KBM-7 (cell line): ENCODE measurements around the gene FGF3.
"Not testable (repeated sequence)": the region's sequence is repeated elsewhere in the genome, so short reads cannot be mapped to it uniquely, and the experiment has no call there.

Source experiments
- DNase-seq: peaks from one replicate; pipeline ENCODE4 v3.0.0-alpha.2; 2015
- in situ Hi-C: fragments of 300-500 bp; cut with MboI; formaldehyde crosslinking; loops from 2 replicates; pipeline ENCODE4 v1.14.3; 2020; ENCODE audit warnings: low sequenced_read_pairs, low pct_unique_long_range_greater_than_20kb, mixed read lengths

FGF3 gene

DNA sequence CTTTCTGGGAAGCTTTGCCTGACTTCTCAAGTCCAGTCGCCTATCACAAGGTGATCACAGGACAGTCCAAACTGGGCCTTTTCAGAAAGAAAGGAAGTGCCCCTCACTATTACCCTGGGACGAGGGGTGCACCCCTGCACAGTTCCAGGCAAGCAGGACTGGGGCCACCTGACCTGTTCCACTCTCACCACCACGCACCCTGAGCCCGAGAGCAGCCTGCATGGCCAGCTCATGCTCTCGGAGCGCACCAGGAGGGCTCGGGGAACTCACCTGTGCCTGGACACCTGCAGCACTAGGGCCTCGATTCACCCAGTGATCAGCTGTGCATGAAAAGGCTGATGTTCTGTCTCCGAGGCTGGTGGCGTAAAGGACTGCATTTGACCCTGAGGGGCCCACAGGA, 31.3 kb downstream of the FGF3 start:
- no peak for DNase-seq
- in situ Hi-C loops, result no loop called here

GRCh38 chr11:69787457-69787856, 31.8 kb downstream of the FGF3 start:
- in situ Hi-C loops, result no loop called here
- DNase-seq, result no peak

DNA sequence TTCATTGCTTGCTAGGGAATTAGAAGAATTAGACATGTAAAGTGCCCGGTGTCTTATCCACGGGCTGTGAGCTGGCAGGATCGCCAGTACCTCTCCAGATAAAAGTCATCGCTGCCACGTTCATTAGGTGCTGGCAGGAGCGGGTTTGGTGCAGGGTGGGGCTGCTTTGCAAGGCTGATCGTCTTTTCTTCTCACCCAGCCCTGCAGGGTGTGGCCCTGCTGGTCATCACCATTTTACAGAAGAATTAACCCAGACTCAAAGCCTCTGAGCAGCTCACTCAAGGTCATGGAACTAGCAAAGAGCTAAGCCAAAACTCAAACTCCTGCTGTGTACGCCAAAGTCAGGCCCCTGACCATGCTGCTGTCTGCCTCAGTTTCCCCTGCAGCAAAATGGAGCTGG, 38.0 kb downstream of the FGF3 start:
- DNase-seq, result no peak
- in situ Hi-C loops, result no loop called here

DNA sequence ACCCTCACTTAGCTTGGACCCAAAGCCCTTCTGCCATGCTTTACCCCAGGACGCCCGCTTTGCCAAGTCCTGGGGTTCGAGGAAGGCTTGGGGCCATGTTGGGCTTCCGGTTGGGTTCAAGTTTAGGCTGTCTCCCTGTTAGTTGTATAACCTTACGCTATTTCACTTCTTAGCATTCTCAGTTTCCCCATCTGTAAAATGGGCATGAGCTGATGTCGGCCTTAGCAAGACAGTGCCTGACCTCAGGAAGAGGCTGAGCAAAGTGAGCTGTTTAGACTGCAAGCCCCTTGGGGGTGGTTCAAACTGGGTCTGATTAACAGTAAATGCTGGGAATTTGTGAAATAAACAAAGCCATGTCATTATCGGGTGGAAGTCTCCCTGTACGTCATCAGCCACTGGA, 40.8 kb downstream of the FGF3 start:
- DNase-seq, result no peak
- in situ Hi-C loops, result no loop called here

DNA sequence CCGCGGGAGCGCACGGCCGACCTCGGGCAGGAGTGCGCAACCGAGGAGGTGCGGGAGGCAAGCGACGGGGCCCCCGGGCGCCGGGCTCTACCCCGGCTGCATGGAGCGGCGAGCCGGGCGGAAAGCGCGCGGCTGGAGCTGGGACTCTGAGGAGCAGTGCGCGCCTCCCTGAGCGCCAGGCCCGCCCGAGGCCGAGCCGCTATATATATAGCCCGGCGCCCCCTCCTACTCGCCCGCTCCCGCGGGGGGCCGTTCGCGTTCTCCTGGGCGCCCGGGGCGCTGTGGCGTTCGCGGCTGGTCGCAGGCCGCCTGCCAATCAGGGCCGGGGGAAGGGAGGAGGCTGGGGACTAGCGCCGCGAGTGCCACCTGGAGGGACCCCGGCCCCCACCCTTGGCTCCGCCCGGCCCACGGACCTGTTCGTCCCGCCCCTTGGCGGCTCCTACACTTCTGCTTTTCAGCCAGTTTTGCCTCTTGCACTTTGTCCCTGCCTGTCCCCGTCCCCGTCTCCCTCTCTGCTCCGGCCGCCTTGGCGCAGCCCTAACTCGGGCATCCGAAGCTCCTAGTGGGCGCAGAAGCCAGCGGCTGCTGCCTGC, 44.0 kb downstream of the FGF3 start, which contains the start of gene FGF4:
TSS of gene FGF4 (minus strand) at position 179 of the 593 bp plus-strand sequence. CDS start 257 bp downstream, outside the sequence.
- no peak for DNase-seq
- in situ Hi-C loops, result no loop called here

DNA sequence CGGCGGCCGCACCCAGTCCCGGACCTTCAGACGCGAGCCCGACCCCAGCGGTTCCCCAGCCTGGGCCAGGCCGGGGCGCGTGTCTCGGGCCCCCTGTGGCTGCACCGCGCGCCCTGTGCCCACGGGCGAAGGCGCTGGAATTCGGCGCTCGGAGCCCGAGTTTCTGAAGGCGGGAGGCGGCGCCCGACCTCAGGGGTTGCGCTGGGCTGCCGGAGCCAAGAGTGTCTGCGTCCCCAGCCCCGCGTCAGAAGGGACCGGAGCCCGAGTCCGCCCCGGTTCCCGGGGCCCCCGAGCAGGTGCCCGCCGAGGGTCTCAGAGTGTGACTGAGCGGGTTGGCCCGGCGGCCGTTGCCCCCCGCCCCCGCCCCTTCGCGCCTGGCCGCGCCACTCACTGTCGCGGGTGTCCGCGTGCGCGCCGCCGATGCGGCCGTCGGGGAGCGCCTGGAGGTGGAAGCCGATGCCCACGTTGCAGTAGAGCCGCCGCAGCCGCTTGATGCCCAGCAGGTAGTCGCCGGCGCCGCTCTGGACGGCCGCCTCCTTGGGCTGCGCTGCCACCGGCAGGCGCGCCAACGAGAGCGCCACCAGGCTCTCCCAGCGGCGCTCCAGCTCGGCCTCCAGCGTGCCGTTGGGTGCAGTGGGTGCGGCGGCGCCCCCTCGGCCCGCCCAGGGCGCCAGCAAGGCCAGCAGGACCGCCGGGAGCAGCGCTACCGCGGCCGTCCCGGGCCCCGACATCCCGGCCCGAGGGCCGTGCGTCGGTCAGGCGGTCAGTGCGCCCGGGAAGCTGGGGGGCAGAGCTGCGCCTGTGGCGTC, 44.7 kb downstream of the FGF3 start:
- DNase-seq, result no peak

GRCh38 chr11:69773626-69774353, 45.4 kb downstream of the FGF3 start:
- in situ Hi-C loops, result no loop called here
- no peak for DNase-seq

More for the DNA sequence above, 44.7 kb downstream of the FGF3 start:
- in situ Hi-C loops, result no loop called here

- in situ Hi-C loops, result no loop called here
- DNase-seq, result no peak
Observed at GRCh38 chr11:69771466-69771865, 47.8 kb downstream of the FGF3 start.

GRCh38 chr11:69770540-69770939, 48.7 kb downstream of the FGF3 start:
- no peak for DNase-seq
- in situ Hi-C loops, result no loop called here

DNA sequence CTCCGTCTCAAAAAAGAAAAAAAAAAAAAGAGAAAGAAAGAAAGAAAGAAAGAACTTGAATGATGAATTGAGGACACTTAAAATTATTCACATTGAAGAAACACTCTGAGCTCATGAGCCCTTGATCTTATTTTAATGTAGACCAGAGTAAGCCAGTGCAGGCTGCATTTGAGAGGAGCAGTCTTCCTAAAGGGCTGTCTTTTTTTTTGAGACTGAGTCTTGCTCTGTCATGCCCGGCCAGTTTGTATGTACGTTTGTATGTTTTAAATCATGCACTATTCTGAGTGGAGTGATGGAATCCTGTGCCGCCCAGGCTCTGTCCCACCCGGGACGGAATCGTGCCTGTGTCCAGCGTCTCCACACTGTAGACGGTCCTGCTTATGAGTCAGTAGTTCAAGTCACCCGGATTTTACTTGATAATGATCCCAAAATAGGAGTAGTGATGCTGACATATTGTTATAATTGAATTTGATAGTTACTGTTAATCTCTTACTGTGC, 53.7 kb downstream of the FGF3 start:
- in situ Hi-C loops, result no loop called here
- DNase-seq, result no peak

DNA sequence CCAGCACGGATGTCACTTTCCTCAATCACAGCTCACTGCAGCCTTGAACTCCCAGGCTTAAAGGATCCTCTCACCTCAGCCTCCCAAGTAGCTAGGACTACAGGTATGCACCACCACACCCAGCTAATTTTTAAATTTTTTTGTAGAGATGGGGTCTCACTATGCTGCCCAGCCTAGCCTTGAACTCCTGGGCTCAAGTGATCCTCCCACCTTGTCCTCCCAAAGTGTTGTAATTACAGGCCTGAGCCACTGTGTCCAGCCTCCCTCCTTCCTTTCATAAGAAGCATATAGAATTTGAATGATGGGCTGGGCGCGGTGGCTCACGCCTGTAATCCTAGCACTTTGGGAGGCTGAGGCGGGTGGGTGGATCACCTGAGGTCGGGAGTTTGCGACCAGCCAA, 54.3 kb downstream of the FGF3 start:
- in situ Hi-C loops, DNase-seq: not testable (repeated sequence)

- in situ Hi-C loops, result no loop called here
- no peak for DNase-seq
Observed at GRCh38 chr11:69760319-69760718, 58.9 kb downstream of the FGF3 start.
